ENCODE measurements around the gene LGR6. TPM values are rescaled to one million over a fixed set of nuclear protein-coding genes. Genes with fewer than 3 reads are reported as not detected.

The LGR6 gene
- total RNA-seq, 1 donor from 2014 or later, result 1.8 TPM

DNA sequence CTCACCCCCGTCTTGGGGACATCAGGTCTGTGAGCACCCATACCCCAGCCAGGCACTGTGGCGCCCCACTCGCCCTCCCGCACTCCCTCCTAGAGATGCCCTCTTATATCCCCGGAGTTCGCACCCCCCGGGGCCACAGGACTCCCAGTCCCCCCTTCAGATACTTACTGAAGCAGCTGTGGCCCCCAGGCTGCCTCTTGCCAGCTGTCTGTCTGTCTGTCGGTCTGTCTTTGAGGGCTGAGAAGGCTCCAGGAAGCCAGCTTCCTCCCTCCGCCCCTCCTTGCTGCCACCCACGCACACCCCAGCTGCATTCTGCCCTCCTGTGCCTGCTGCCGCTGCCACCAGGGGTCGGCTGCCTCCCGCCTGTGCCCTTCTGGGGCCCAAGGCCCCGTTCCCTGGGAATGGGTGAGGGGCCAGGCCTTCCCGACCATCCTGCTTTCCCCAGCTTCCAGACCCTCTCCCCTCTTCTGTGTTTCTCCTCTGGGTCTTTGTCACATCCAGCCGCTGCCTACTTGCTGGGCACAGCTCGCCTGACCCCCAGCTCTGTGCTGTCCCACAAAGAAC, 33.1 kb upstream of the LGR6 start, which contains the start of gene PTPN7:
Gene PTPN7 (minus strand): TSS at position 226 of the 564 bp plus-strand sequence. CDS start 1,200 bp downstream, outside the sequence.
- no peaks in the 10 kb centered on the region for H3K36me3 Mint-ChIP-seq (ENCODE audit: low read depth)
- peaks cover 4% of the 10 kb centered on the region for H3K27me3 Mint-ChIP-seq (ENCODE audit: low read depth)
- H3K4me3 Mint-ChIP-seq (ENCODE audit: unreplicated experiment), result no peak within 1 kb of the TSS
- peaks cover 5% of the 10 kb centered on the region for H3K4me1 Mint-ChIP-seq (ENCODE audit: low read depth)
- TF ChIP-seq, protein P1, sequence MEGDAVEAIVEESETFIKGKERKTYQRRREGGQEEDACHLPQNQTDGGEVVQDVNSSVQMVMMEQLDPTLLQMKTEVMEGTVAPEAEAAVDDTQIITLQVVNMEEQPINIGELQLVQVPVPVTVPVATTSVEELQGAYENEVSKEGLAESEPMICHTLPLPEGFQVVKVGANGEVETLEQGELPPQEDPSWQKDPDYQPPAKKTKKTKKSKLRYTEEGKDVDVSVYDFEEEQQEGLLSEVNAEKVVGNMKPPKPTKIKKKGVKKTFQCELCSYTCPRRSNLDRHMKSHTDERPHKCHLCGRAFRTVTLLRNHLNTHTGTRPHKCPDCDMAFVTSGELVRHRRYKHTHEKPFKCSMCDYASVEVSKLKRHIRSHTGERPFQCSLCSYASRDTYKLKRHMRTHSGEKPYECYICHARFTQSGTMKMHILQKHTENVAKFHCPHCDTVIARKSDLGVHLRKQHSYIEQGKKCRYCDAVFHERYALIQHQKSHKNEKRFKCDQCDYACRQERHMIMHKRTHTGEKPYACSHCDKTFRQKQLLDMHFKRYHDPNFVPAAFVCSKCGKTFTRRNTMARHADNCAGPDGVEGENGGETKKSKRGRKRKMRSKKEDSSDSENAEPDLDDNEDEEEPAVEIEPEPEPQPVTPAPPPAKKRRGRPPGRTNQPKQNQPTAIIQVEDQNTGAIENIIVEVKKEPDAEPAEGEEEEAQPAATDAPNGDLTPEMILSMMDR (IDR thresholded peaks at IDR 0.05), result no peak
- no peaks in the 10 kb centered on the region for H3K9me3 Mint-ChIP-seq (ENCODE audit: low read depth)
- DNase-seq (ENCODE audit: low spot score), result no peak
- H3K27ac Mint-ChIP-seq (ENCODE audit: unreplicated experiment), result no peak within 1 kb of the TSS

DNA sequence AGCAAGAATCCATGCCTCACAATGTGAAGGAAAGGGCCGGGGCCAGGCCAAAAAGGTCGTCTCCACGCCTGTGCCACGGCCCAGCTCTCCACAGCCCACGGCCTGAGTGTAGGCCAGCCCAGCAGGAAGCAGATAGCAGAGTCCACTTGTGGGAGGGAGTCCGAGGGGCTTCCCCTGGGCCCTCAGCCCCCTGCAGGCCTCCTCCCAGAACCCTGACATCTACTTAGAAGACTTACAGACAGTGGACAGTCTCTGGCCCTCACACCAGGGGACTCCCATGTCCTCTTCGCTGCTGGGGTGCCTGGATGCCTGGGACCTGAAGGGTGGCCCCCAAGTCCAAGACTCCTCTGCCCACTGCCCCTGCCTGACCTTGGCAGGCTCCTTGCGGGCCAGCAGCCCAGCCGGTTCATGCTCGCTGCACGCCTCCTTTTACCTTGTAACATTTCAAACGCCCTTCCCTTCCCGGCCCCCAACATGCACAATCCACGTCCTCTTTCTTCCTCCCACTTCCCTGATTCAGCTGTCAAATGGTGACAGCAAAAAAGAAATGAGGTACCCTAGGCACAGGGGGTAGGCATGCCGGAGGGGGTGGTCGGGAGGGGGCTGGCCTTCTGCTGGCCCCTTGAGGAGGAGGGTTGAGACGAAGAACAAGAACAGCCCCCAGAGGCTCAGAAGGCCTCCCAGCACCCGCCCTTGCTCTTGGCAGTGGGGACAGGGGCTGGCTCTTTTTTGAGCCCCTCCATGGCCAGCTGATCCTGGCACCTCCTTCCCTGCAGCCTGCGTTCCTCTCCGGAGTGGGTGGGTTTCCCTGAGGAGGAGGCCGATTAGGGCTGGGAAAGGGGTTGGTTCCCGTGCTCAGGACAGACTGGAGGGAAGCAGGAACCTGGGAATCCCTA, 32.2 kb upstream of the LGR6 start:
- Mint-ChIP-seq H3K27ac (ENCODE audit: unreplicated experiment) (no peak overlapping the region), H3K36me3 (ENCODE audit: low read depth) (no peaks in the 10 kb centered on the region), H3K9me3 (ENCODE audit: low read depth) (no peaks in the 10 kb centered on the region), H3K4me1 (ENCODE audit: low read depth) (peaks cover 4% of the 10 kb centered on the region), H3K4me3 (ENCODE audit: unreplicated experiment) (no peak overlapping the region), H3K27me3 (ENCODE audit: low read depth) (peaks cover 4% of the 10 kb centered on the region)
- TF ChIP-seq, protein P1 (IDR thresholded peaks at IDR 0.05), result no peak
- DNase-seq (ENCODE audit: low spot score), result no peak

DNA sequence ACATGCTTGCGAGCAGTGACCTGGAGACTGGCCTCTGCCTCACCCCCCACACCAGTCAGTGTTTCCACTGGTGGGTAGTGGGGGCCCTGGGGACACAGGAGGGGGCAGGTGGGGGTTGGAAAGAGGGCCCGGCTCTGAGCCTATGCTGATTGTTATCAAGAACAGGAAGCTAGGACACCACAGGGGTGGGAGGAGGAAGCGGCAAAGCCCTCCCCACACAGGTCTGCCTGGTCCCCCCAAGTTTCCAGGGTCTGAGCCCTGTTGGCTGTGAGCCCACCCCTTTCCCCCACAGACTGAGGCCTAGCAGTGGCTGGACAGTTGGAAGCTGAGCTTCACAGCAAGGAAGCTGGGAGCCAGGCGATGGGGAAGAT, 31.6 kb upstream of the LGR6 start:
- H3K27me3 Mint-ChIP-seq (ENCODE audit: low read depth), result peaks cover 4% of the 10 kb centered on the region
- TF ChIP-seq, protein P1 (IDR thresholded peaks at IDR 0.05), result no peak
- H3K27ac Mint-ChIP-seq (ENCODE audit: unreplicated experiment), result no peak overlapping the region
- no peak for DNase-seq (ENCODE audit: low spot score)
- no peaks in the 10 kb centered on the region for H3K36me3 Mint-ChIP-seq (ENCODE audit: low read depth)
- no peak overlapping the region for H3K4me3 Mint-ChIP-seq (ENCODE audit: unreplicated experiment)
- peaks cover 4% of the 10 kb centered on the region for H3K4me1 Mint-ChIP-seq (ENCODE audit: low read depth)
- no peaks in the 10 kb centered on the region for H3K9me3 Mint-ChIP-seq (ENCODE audit: low read depth)

DNA sequence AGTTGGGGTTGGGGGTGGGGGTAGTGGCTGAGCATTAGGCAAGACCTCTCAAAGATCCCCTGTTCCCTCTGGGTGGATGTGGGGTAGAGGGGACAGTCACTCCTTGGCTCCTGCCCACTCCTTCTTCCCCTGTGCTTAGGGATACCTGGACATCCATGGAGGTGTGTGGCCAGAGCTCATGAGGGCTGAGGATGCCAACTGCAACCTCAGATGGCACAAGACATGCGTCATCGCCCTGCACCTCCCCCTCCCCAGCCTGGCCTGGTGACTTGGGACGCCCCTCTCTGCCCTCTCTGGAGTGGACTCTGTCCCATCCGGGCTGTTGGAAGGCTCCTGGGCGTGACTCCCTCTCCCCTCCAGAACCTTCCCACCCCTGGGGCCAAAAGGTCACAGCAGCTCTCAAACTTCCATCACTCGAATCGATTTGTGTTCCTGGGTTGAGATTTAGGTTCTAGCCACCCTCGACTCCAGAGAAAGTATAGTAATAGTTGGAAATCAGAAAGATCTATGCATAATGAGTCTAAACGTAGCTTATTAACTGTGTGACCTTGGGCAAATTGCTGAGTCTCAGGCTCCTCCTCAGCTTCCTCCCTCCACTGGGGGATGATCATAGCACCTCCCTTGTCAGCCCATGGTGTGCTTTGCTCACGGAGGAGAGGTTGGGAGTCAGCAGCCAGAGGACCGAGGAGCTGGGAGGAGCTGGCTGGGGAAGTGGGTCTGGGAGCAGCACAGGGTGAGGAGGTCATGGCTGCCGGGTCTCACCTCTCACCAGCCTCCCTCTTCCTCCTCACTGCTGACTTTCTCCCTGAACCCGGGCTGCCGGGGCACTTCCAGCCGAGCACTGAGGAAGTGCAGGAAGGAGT, 30.9 kb upstream of the LGR6 start:
- H3K9me3 Mint-ChIP-seq (ENCODE audit: low read depth), result no peaks in the 10 kb centered on the region
- H3K4me3 Mint-ChIP-seq (ENCODE audit: unreplicated experiment), result no peak overlapping the region
- peaks cover 4% of the 10 kb centered on the region for H3K4me1 Mint-ChIP-seq (ENCODE audit: low read depth)
- H3K36me3 Mint-ChIP-seq (ENCODE audit: low read depth), result no peaks in the 10 kb centered on the region
- TF ChIP-seq, protein P1 (IDR thresholded peaks at IDR 0.05), result no peak
- no peak for DNase-seq (ENCODE audit: low spot score)
- peaks cover 4% of the 10 kb centered on the region for H3K27me3 Mint-ChIP-seq (ENCODE audit: low read depth)
- H3K27ac Mint-ChIP-seq (ENCODE audit: unreplicated experiment), result no peak overlapping the region
